Muscle layer of colon (tissue), 2 donors: ENCODE results near the gene CAMSAP2.

Experiments used
- H3K27ac ChIP-seq: one replicate; pipeline ENCODE4 v1.7.0; 2013; ENCODE audit warnings: low read depth, mild to moderate bottlenecking, low read length, moderate library complexity
- H3K27me3 ChIP-seq, 2 donors: one replicate each; pipeline ENCODE4 v1.7.0; 2013; ENCODE audit warnings: low read length in 2 of 2, mild to moderate bottlenecking in 2 of 2; ENCODE audit not compliant: insufficient read depth in 2 of 2, control insufficient read depth in 1 of 2
- H3K36me3 ChIP-seq: one replicate; pipeline ENCODE4 v1.7.0; 2013; ENCODE audit warnings: mild to moderate bottlenecking, low read length; ENCODE audit not compliant: insufficient read depth
- H3K4me1 ChIP-seq: one replicate; pipeline ENCODE4 v1.7.0; 2013; ENCODE audit warnings: mild to moderate bottlenecking, low read length; ENCODE audit not compliant: insufficient read depth
- H3K4me3 ChIP-seq, 2 donors: one replicate each; pipeline ENCODE4 v1.7.0; 2013; ENCODE audit warnings: low read length in 2 of 2, low read depth in 1 of 2, mild to moderate bottlenecking in 1 of 2, moderate library complexity in 1 of 2
- H3K9ac ChIP-seq: one replicate; pipeline ENCODE4 v1.7.0; 2013; ENCODE audit warnings: low read length
- H3K9me3 ChIP-seq: one replicate; pipeline ENCODE4 v1.7.0; 2013; ENCODE audit warnings: mild to moderate bottlenecking, low read length
- donor health status: abdominal sarcoma.
- donor health status: Adenocarcinoma of cecum.

The CAMSAP2 gene

DNA sequence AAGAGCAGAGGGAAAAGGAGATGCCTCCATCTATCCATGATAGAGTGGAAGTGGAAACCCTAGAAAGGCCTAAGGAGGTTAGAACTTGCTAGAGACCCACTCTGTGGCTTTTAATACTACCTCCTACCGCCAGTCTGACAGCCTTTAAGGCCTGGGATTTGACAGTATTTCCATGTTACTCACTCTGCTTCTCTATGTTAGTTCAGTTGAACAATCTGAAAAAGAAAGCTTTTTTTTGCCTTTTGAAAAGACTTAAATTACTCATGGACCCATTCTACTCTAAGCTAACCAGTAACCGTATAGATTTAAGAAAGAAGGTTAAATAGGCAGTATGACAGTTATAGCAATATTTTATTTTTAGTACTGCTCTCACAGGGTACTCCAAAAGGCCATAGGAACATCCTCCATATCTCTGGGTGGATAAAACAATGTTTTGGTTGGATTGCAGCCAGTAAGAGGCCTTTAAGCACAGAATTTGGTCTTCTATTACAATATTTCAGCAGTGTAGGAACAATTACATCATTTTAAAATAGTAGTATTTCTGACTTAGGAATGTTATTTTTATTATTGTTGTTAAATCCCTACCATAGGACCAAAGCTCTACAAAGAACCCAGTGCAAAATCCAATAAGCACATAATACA lies 118.1 kb downstream of the CAMSAP2 start:
- H3K36me3 ChIP-seq, result peaks cover 38% of the 10 kb centered on the region

GRCh38 chr1:200857804-200858203 lies 119.1 kb downstream of the CAMSAP2 start:
- Histone ChIP-seq H3K9me3 (no peaks in the 10 kb centered on the region), H3K36me3 (peaks cover 34% of the 10 kb centered on the region), H3K4me3 (no peak overlapping the region), H3K9ac (no peak overlapping the region), H3K27me3 (no peaks in the 10 kb centered on the region), H3K27ac (no peak overlapping the region), H3K4me1 (no peaks in the 10 kb centered on the region)

More for the DNA sequence above, 118.1 kb downstream of the CAMSAP2 start:
- Histone ChIP-seq H3K4me1 (no peaks in the 10 kb centered on the region), H3K27ac (no peak overlapping the region), H3K27me3 (no peaks in the 10 kb centered on the region), H3K4me3 (no peak overlapping the region), H3K9ac (no peak overlapping the region), H3K9me3 (no peaks in the 10 kb centered on the region)

DNA sequence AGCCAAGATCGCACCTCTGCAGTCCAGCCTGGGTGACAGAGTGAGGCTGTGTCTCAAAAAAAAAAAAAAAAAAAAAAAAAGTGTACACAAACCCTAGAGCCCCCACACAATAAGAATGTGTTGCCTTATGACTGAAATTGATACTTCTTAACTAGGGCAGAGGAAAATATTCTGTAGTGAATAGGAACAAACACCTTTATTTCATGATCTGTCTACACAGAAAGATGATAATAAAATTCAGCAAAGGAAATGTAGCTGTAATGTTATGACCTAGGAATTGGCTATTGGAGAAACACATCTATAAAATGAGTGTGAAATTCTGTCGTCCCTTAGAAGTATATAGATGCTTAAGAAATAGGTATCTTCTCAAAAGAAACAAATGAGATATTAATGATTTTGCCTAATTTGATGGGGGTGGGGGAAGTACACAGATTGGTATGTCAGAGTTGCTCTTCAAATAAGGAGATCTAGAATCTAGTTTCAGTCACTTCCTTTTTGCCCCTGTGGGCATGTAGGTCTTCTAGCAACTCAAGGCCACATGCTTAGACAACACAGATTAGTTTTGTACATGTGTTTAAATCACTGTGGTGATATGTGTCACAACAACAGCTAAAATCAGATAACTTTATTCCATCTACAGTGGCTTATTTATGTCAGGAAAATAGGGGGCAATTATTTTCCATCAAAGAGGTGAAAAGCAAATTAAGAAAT lies 123.4 kb downstream of the CAMSAP2 start:
- Histone ChIP-seq H3K9ac (no peak overlapping the region), H3K27me3 (no peaks in the 10 kb centered on the region), H3K27ac (no peak overlapping the region), H3K4me1 (no peaks in the 10 kb centered on the region), H3K9me3 (no peaks in the 10 kb centered on the region), H3K4me3 (no peak overlapping the region), H3K36me3 (peaks cover 10% of the 10 kb centered on the region)

- no peak overlapping the region for H3K27ac ChIP-seq
- H3K4me3 ChIP-seq, result no peak overlapping the region
- no peaks in the 10 kb centered on the region for H3K4me1 ChIP-seq
- H3K9ac ChIP-seq, result no peak overlapping the region
- no peaks in the 10 kb centered on the region for H3K27me3 ChIP-seq
- peaks cover 2% of the 10 kb centered on the region for H3K36me3 ChIP-seq
- no peaks in the 10 kb centered on the region for H3K9me3 ChIP-seq
Observed at GRCh38 chr1:200862713-200863415, 124.2 kb downstream of the CAMSAP2 start.

GRCh38 chr1:200866116-200866515 lies 127.4 kb downstream of the CAMSAP2 start:
- H3K36me3 ChIP-seq, result no peaks in the 10 kb centered on the region
- H3K27ac ChIP-seq, result no peak overlapping the region
- H3K27me3 ChIP-seq, result peaks cover 3 to 17% of the 10 kb centered on the region in 2 donors
- H3K4me3 ChIP-seq, result no peak overlapping the region
- no peak overlapping the region for H3K9ac ChIP-seq
- H3K4me1 ChIP-seq, result no peaks in the 10 kb centered on the region
- no peaks in the 10 kb centered on the region for H3K9me3 ChIP-seq

- Histone ChIP-seq H3K4me3 (no peak overlapping the region), H3K9me3 (no peaks in the 10 kb centered on the region), H3K9ac (no peak overlapping the region), H3K4me1 (no peaks in the 10 kb centered on the region), H3K36me3 (no peaks in the 10 kb centered on the region), H3K27ac (no peak overlapping the region), H3K27me3 (peaks cover 7 to 21% of the 10 kb centered on the region in 2 donors)
Observed at GRCh38 chr1:200866521-200866920, 127.8 kb downstream of the CAMSAP2 start.

GRCh38 chr1:200867018-200867811 lies 128.5 kb downstream of the CAMSAP2 start:
- Histone ChIP-seq H3K27me3 (peaks cover 7 to 28% of the 10 kb centered on the region in 2 donors), H3K4me3 (no peak overlapping the region), H3K9me3 (no peaks in the 10 kb centered on the region), H3K27ac (no peak overlapping the region), H3K36me3 (no peaks in the 10 kb centered on the region), H3K4me1 (no peaks in the 10 kb centered on the region), H3K9ac (no peak overlapping the region)

DNA sequence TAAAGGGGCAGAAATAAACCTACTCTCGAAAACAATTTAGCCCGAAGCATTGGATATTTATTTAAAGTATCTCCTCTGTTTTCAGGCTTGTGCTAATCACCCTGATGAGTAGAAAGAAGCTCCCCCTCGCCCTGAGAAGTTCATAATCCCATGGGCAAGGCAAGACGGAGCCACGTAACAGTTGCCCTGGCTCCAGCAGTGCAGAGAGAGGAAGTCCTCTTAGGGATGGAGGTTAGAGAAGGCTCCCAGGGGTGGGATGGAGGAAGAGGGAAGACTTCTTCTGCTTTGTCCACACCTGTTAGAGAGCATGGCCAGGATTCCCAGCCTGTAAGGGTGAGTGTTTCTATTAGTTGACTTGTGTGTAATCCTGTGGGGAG lies 130.7 kb downstream of the CAMSAP2 start:
- Histone ChIP-seq H3K4me1 (peaks cover 7% of the 10 kb centered on the region), H3K36me3 (no peaks in the 10 kb centered on the region), H3K9me3 (no peaks in the 10 kb centered on the region), H3K27ac (no peak overlapping the region), H3K27me3 (peaks cover 13 to 49% of the 10 kb centered on the region in 2 donors), H3K9ac (no peak overlapping the region), H3K4me3 (no peak overlapping the region)

DNA sequence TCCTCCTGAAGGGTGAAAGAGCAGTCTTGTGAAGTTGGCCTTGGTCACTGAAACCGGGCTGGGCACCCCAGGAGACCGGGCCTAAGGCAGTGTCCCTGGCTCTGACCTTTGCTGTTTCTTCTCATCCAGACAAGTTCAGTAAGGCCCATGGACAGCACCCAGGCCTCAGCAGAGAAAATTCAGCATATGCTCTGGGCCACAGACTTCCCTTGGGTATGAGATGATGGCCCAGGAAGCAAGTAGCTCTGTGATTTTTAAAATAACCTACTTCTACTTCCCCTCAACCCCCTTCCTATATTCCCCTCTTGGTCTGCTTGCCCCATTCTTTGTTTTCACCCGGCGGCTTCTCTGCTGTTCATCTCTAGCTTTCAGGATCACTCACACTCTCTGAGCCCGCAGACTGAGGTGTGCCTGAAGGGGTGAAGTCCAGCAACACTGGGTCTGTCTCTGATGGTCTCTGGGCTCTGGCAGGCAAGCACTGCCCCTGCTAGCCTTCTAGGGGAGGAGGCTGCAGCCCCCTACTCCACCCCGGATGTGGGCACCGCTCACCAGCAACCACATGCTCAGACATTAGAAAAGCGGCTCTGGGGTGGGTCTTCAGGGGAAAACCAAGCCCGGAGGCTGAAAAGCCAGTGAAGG lies 131.2 kb downstream of the CAMSAP2 start:
- no peak overlapping the region for H3K9ac ChIP-seq
- no peaks in the 10 kb centered on the region for H3K9me3 ChIP-seq
- H3K27me3 ChIP-seq, result peaks cover 17 to 54% of the 10 kb centered on the region in 2 donors
- H3K4me1 ChIP-seq, result peaks cover 7% of the 10 kb centered on the region
- H3K36me3 ChIP-seq, result no peaks in the 10 kb centered on the region
- H3K27ac ChIP-seq, result no peak overlapping the region
- H3K4me3 ChIP-seq, result no peak overlapping the region

DNA sequence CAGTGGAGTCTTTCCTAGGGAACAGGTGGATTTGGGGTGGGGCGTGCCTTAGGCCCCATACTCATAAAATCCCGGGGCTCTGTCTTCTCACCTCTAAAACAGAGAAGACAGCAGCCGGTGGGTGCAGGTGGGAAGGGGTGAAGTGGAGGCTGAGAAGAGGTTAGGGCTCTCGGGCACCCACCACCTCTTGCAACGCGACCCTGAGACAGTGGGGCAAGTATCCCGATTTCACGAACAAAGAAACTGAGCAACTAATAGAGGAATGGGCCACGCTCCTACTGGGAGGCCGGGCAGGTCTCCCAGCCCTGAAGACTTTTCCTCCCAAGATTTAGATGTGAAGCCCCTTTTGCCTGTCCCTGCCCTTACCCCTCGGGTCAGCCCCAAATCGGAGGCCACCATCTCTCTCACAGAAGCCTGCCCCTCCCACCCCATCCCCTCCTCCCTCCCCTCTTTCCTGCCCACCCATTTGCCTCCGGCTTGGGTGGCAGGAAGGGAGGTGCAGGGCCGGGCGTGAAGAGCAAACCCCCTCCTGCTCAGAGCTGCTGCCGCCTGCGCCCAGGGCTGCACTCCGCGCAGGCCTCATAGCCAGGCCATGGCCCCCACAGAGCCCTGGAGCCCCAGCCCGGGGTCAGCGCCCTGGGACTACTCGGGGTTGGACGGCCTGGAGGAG lies 133.9 kb downstream of the CAMSAP2 start, which contains the start of gene GPR25:
Gene GPR25, plus strand, starts transcription at position 536 of the 670 bp plus-strand sequence. Its CDS starts 57 bp downstream, at position 593.
- Histone ChIP-seq H3K27ac (no peak within 1 kb of the TSS), H3K36me3 (no peaks in the 10 kb centered on the region), H3K9me3 (no peaks in the 10 kb centered on the region), H3K9ac (no peak within 1 kb of the TSS), H3K4me3 (peak within 1 kb of the TSS; percentile 27 to 32), H3K27me3 (peaks cover 17 to 60% of the 10 kb centered on the region in 2 donors), H3K4me1 (peaks cover 7% of the 10 kb centered on the region)
